ENCODE measurements around the gene POU2AF1. TPM values are rescaled to one million over a fixed set of nuclear protein-coding genes. Genes with fewer than 3 reads are reported as not detected.

POU2AF1 gene
- total and polyA plus RNA-seq, 12 donors = 0.03 to 1.7 (median 0.55) TPM; not detected in 6

DNA sequence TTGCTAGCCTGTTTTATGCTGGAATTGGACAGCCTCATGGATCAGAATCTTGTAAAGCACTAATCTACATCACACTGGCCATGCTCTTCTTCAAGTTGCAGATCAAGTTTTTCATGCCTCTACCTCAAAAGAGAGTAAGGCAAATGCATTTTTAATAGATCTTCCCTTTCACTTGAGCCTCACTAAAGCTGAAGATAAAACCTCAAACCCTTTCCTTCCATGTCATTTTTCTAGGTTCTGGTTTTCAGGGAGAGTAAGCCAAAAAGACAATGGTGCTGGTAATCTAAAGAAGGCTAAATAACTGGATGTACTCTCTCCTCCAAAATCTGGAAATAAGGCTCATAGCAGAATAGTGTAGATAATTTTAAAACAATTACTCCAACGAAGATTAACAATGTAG lies 28.3 kb downstream of the POU2AF1 start:
- no peak overlapping the region for H3K4me3 ChIP-seq
- H3K27ac ChIP-seq = no peak overlapping the region
- H3K36me3 ChIP-seq (replicated peaks in 1 of 2) = no peaks in the 10 kb centered on the region
- no peak for DNase-seq
- peaks cover 0 to 11% of the 10 kb centered on the region in 2 donors for H3K4me1 ChIP-seq (replicated peaks in 1 of 2)
- intact Hi-C loops (cut with DNase I) = no loop called here
- H3K9me3 ChIP-seq (replicated peaks in 1 of 3) = no peaks in the 10 kb centered on the region
- no peak for TF ChIP-seq POLR2A (IDR thresholded peaks at IDR 0.05)
- TF ChIP-seq, protein P1, sequence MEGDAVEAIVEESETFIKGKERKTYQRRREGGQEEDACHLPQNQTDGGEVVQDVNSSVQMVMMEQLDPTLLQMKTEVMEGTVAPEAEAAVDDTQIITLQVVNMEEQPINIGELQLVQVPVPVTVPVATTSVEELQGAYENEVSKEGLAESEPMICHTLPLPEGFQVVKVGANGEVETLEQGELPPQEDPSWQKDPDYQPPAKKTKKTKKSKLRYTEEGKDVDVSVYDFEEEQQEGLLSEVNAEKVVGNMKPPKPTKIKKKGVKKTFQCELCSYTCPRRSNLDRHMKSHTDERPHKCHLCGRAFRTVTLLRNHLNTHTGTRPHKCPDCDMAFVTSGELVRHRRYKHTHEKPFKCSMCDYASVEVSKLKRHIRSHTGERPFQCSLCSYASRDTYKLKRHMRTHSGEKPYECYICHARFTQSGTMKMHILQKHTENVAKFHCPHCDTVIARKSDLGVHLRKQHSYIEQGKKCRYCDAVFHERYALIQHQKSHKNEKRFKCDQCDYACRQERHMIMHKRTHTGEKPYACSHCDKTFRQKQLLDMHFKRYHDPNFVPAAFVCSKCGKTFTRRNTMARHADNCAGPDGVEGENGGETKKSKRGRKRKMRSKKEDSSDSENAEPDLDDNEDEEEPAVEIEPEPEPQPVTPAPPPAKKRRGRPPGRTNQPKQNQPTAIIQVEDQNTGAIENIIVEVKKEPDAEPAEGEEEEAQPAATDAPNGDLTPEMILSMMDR (IDR thresholded peaks at IDR 0.05) = no peak
- WGBS, 4 donors = 38 to 65% (median 63%) methylated on average over 1 of the region's 1 CpG
- H3K27me3 ChIP-seq = peaks cover 6% of the 10 kb centered on the region

DNA sequence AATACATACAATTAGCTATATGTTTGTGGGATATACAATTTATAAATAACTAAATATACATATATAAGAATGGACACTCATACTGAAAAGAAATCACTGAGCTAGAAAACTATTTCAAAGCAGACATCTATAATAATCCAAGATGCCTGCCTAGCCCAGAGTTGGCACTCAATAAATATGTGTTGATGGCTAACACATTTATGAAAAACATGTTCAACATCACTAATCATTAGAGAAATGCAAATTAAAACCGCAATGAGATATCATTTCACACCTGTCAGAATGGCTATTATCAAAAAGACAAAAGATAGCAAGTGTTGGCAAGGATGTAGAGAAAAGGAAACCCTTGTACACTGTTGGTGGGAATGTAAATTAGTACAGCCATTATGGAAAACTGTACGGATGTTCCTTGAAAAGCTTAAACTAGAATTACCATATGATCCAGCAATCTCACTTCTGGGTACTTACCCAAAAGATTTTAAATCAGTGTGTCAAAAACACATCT lies 29.8 kb downstream of the POU2AF1 start:
- intact Hi-C loops (cut with DNase I) = no loop called here

GRCh38 chr11:111348147-111348546 lies 30.9 kb downstream of the POU2AF1 start:
- Histone ChIP-seq H3K36me3 (replicated peaks in 1 of 2) (no peaks in the 10 kb centered on the region), H3K9me3 (replicated peaks in 1 of 3) (no peaks in the 10 kb centered on the region), H3K4me1 (replicated peaks in 1 of 2) (peaks cover 0 to 11% of the 10 kb centered on the region in 2 donors), H3K27me3 (peaks cover 6% of the 10 kb centered on the region), H3K27ac (no peak overlapping the region), H3K4me3 (no peak overlapping the region)
- intact Hi-C loops (cut with DNase I) = no loop called here
- no peak for TF ChIP-seq POLR2A (IDR thresholded peaks at IDR 0.05)
- TF ChIP-seq, protein P1 (IDR thresholded peaks at IDR 0.05) = no peak
- DNase-seq = no peak
- WGBS, 4 donors = 62 to 70% (median 68%) methylated on average over 3 of the region's 3 CpGs

More for the DNA sequence above, 29.8 kb downstream of the POU2AF1 start:
- H3K9me3 ChIP-seq (replicated peaks in 1 of 3) = no peaks in the 10 kb centered on the region
- no peak overlapping the region for H3K27ac ChIP-seq
- TF ChIP-seq, protein P1 (IDR thresholded peaks at IDR 0.05) = no peak
- no peak for TF ChIP-seq POLR2A (IDR thresholded peaks at IDR 0.05)
- H3K4me1 ChIP-seq (replicated peaks in 1 of 2) = peaks cover 0 to 11% of the 10 kb centered on the region in 2 donors
- DNase-seq = no peak
- 59 to 86% (median 73%) methylated on average over 2 of the region's 2 CpGs for WGBS, 4 donors
- H3K27me3 ChIP-seq = peaks cover 6% of the 10 kb centered on the region
- no peak overlapping the region for H3K4me3 ChIP-seq
- no peaks in the 10 kb centered on the region for H3K36me3 ChIP-seq (replicated peaks in 1 of 2)

GRCh38 chr11:111347723-111348115 lies 31.4 kb downstream of the POU2AF1 start:
- peaks cover 6% of the 10 kb centered on the region for H3K27me3 ChIP-seq
- no peaks in the 10 kb centered on the region for H3K9me3 ChIP-seq (replicated peaks in 1 of 3)
- no peak for DNase-seq
- 75 to 92% (median 84%) methylated on average over 3 of the region's 3 CpGs for WGBS, 4 donors
- intact Hi-C loops (cut with DNase I) = no loop called here
- no peaks in the 10 kb centered on the region for H3K36me3 ChIP-seq (replicated peaks in 1 of 2)
- H3K4me3 ChIP-seq = no peak overlapping the region
- TF ChIP-seq, protein P1 (IDR thresholded peaks at IDR 0.05) = no peak
- no peak overlapping the region for H3K27ac ChIP-seq
- H3K4me1 ChIP-seq (replicated peaks in 1 of 2) = peaks cover 0 to 11% of the 10 kb centered on the region in 2 donors

Measured in adrenal gland (tissue), 12 donors.